H9 (cell line): Measurements from ENCODE around the gene CRHBP. TPM values are rescaled to one million over a fixed set of nuclear protein-coding genes. Genes with fewer than 3 reads are reported as not detected.

Experiments
- DNase-seq: peaks from one replicate; pipeline ENCODE4 v3.0.0-alpha.2; 2017
- H2AFZ ChIP-seq: one replicate; pipeline ENCODE4 v1.6.1; 2013; ENCODE audit warnings: mild to moderate bottlenecking, low read length, control low read depth, moderate library complexity
- H2AK5ac ChIP-seq: 2 replicates; pipeline ENCODE4 v1.6.1; 2013; ENCODE audit warnings: low read length, control low read depth, mixed read lengths; ENCODE audit not compliant: insufficient read length
- H2BK120ac ChIP-seq: one replicate; pipeline ENCODE4 v1.6.1; 2013; ENCODE audit warnings: low read depth, mild to moderate bottlenecking, low read length, control low read depth, inconsistent platforms; ENCODE audit not compliant: poor library complexity, severe bottlenecking
- H2BK12ac ChIP-seq: 2 replicates; pipeline ENCODE4 v1.6.1; 2013; ENCODE audit warnings: low read length, control low read depth, mixed read lengths, low read depth; ENCODE audit not compliant: insufficient read length
- H2BK15ac ChIP-seq: 2 replicates; pipeline ENCODE4 v1.6.1; 2013; ENCODE audit warnings: low read depth, low read length, control low read depth
- H2BK20ac ChIP-seq: one replicate; pipeline ENCODE4 v1.6.1; 2013; ENCODE audit warnings: low read depth, mild to moderate bottlenecking, low read length, control low read depth, inconsistent platforms; ENCODE audit not compliant: poor library complexity, severe bottlenecking
- H2BK5ac ChIP-seq: 2 replicates; pipeline ENCODE4 v1.6.1; 2013; ENCODE audit warnings: low read length, control low read depth, mixed read lengths; ENCODE audit not compliant: insufficient read length
- H3K14ac ChIP-seq: 2 replicates; pipeline ENCODE4 v1.6.1; 2013; ENCODE audit warnings: low read length, control low read depth; ENCODE audit not compliant: insufficient read depth
- H3K18ac ChIP-seq: 2 replicates; pipeline ENCODE4 v1.6.1; 2013; ENCODE audit warnings: low read depth, mild to moderate bottlenecking, mixed read lengths, low read length, control low read depth; ENCODE audit not compliant: insufficient read length
- H3K23ac ChIP-seq: 2 replicates; pipeline ENCODE4 v1.6.1; 2013; ENCODE audit warnings: low read length, control low read depth, mixed read lengths, low read depth; ENCODE audit not compliant: insufficient read length
- H3K23me2 ChIP-seq: 2 replicates; pipeline ENCODE4 v1.6.1; 2013; ENCODE audit warnings: low read depth, mild to moderate bottlenecking, mixed read lengths, low read length, control low read depth; ENCODE audit not compliant: insufficient read length, poor library complexity, severe bottlenecking
- H3K27ac ChIP-seq: 2 replicates; pipeline ENCODE4 v1.5.1; 2013; ENCODE audit warnings: low read length, control low read depth, mixed read lengths, low read depth; ENCODE audit not compliant: insufficient read length
- H3K27me3 ChIP-seq: 2 replicates; pipeline ENCODE4 v1.6.1; 2013; ENCODE audit warnings: low read length, control low read depth, inconsistent platforms; ENCODE audit not compliant: insufficient read depth
- H3K4ac ChIP-seq: 2 replicates; pipeline ENCODE4 v1.6.1; 2013; ENCODE audit warnings: low read depth, mild to moderate bottlenecking, control low read depth, inconsistent platforms, low read length, moderate library complexity
- H3K4me1 ChIP-seq: 2 replicates; pipeline ENCODE4 v1.6.1; 2013; ENCODE audit warnings: low read length, control low read depth, inconsistent platforms; ENCODE audit not compliant: insufficient read depth
- H3K4me2 ChIP-seq: 2 replicates; pipeline ENCODE4 v1.6.1; 2013; ENCODE audit warnings: low read length, control low read depth, mixed read lengths; ENCODE audit not compliant: insufficient read length, insufficient read depth
- H3K56ac ChIP-seq: 2 replicates; pipeline ENCODE4 v1.6.1; 2013; ENCODE audit warnings: low read depth, mild to moderate bottlenecking, mixed read lengths, low read length, control low read depth; ENCODE audit not compliant: insufficient read length
- H3K79me1 ChIP-seq: 2 replicates; pipeline ENCODE4 v1.6.1; 2013; ENCODE audit warnings: low read depth, mild to moderate bottlenecking, moderate library complexity, low read length, control low read depth, inconsistent platforms; ENCODE audit not compliant: insufficient read depth, poor library complexity, severe bottlenecking
- H3K79me2 ChIP-seq: 2 replicates; pipeline ENCODE4 v1.6.1; 2013; ENCODE audit warnings: low read length, control low read depth, inconsistent platforms; ENCODE audit not compliant: insufficient read depth
- H3K9ac ChIP-seq: 2 replicates; pipeline ENCODE4 v1.6.1; 2013; ENCODE audit warnings: low read length, control low read depth, mixed read lengths; ENCODE audit not compliant: insufficient read length; ENCODE audit errors: extremely low read depth
- H3K9me3 ChIP-seq: one replicate; pipeline ENCODE4 v1.6.1; 2013; ENCODE audit warnings: low read depth, low read length, inconsistent platforms; ENCODE audit not compliant: control insufficient read depth
- H3T11ph ChIP-seq: one replicate; pipeline ENCODE4 v1.6.1; 2013; ENCODE audit warnings: mild to moderate bottlenecking, low read length, control low read depth, inconsistent platforms
- H4K20me1 ChIP-seq: one replicate; pipeline ENCODE4 v1.6.1; 2013; ENCODE audit not compliant: control insufficient read depth, insufficient read length, insufficient read depth
- H4K5ac ChIP-seq: 2 replicates; pipeline ENCODE4 v1.6.1; 2013; ENCODE audit warnings: low read depth, mild to moderate bottlenecking, mixed read lengths, low read length, control low read depth; ENCODE audit not compliant: insufficient read length
- H4K8ac ChIP-seq: replicated peaks from 2 replicates; pipeline ENCODE4 v1.6.1; 2013; ENCODE audit warnings: low read length, control low read depth, mixed read lengths, low read depth; ENCODE audit not compliant: insufficient read length
- H4K91ac ChIP-seq: 2 replicates; pipeline ENCODE4 v1.6.1; 2013; ENCODE audit warnings: low read depth, mild to moderate bottlenecking, moderate library complexity, mixed read lengths, low read length, control low read depth; ENCODE audit not compliant: insufficient read length
- H3K27ac Mint-ChIP-seq, 3 experiments: 2 replicates in 2 of 3; 3 replicates in 1 of 3; pipeline ENCODE4 v1.8.0; 2020 to 2021; ENCODE audit warnings: mixed read lengths in 3 of 3, mild to moderate bottlenecking in 1 of 3, moderate library complexity in 1 of 3
- H3K27me3 Mint-ChIP-seq: 2 replicates; pipeline ENCODE4 v1.8.0; 2021; ENCODE audit warnings: low read depth, mild to moderate bottlenecking, moderate library complexity, mixed read lengths
- H3K36me3 Mint-ChIP-seq, 3 experiments: 2 replicates in 2 of 3; 3 replicates in 1 of 3; pipeline ENCODE4 v1.8.0; 2020 to 2021; ENCODE audit warnings: low read depth in 3 of 3, mixed read lengths in 3 of 3; ENCODE audit not compliant: insufficient read depth in 1 of 3
- H3K4me1 Mint-ChIP-seq, 2 experiments: 2 replicates each; pipeline ENCODE4 v1.8.0; 2020; ENCODE audit warnings: mixed read lengths in 2 of 2
- H3K4me3 Mint-ChIP-seq, 2 experiments: 2 replicates in 1 of 2; 3 replicates in 1 of 2; pipeline ENCODE4 v1.8.0; 2020 to 2021; ENCODE audit warnings: mild to moderate bottlenecking in 2 of 2, mixed read lengths in 2 of 2, moderate library complexity in 1 of 2
- H3K9me3 Mint-ChIP-seq, 2 experiments: 2 replicates in 1 of 2; 3 replicates in 1 of 2; pipeline ENCODE4 v1.8.0; 2020; ENCODE audit warnings: mild to moderate bottlenecking in 2 of 2, mixed read lengths in 2 of 2, moderate library complexity in 1 of 2
- CTCF ChIP-seq: fragments of 200-600 bp; sonication (generic); conservative IDR thresholded peaks from 3 replicates; pipeline ENCODE4 v1.8.0; 2021; ENCODE audit warnings: antibody characterized with exemption, mild to moderate bottlenecking
- WGBS: extraction: QIAGEN DNeasy Blood & Tissue Kit; methylation state at CpG from one replicate; pipeline ENCODE4 v1.1.7; 2013; ENCODE audit warnings: missing lambda C conversion rate, low lambda C conversion rate, mixed read lengths; ENCODE audit not compliant: insufficient read length; ENCODE audit errors: extremely low coverage; 5-methylcytosine and 5-hydroxymethylcytosine counted together
- total RNA-seq: library from RNA; stranded (reverse); gene quantifications from 2 replicates; pipeline ENCODE4 v1.2.1, GENCODE V29; 2021

Gene CRHBP
- total RNA-seq, 1 experiment from 2014 or later = not detected

DNA sequence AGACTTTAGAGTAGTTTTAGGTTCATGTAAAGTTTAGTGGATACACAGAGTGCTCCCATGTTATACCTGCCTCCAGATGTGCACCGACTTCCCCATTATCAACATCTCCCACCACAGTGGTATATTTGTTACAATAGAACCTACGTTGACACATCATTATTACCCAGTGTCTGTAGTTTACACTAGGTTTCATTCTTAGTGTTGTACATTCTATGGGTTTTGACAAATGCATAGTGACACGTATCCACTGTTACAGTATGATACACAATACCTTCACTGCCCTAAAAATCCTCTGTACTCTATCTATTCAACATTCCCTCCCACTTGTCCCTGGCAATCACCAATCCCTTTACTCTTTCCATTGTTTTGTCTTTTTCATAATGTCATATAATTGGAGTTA, 34.3 kb upstream of the CRHBP start:
- H3K23ac ChIP-seq = no peak overlapping the region
- no CpG with 5 or more reads among the region's 3 CpGs for WGBS

More for the DNA sequence above, 34.3 kb upstream of the CRHBP start:
- Histone ChIP-seq H3K14ac (no peak overlapping the region), H3K79me2 (no peaks in the 10 kb centered on the region), H3K27ac (no peak overlapping the region), H2BK12ac (no peak overlapping the region), H3K23me2 (no peaks in the 10 kb centered on the region), H2AK5ac (no peak overlapping the region), H3K9ac (no peak overlapping the region), H2BK5ac (no peak overlapping the region), H3K79me1 (no peaks in the 10 kb centered on the region), H2BK15ac (no peak overlapping the region), H3K4me2 (no peak overlapping the region), H3K18ac (no peak overlapping the region), H2AFZ (no peak overlapping the region), H3K4ac (no peak overlapping the region), H4K20me1 (no peaks in the 10 kb centered on the region), H3K56ac (no peak overlapping the region), H4K5ac (no peak overlapping the region), H2BK20ac (no peak overlapping the region), H4K8ac (no peak overlapping the region), H4K91ac (no peak overlapping the region), H3K4me1 (peaks cover 2% of the 10 kb centered on the region; the same call in 1 of the 2 replicates), H3K9me3 (no peaks in the 10 kb centered on the region), H3K27me3 (no peaks in the 10 kb centered on the region), H2BK120ac (no peak overlapping the region), H3T11ph (no peak overlapping the region)
- Mint-ChIP-seq H3K27ac (no peak overlapping the region), H3K9me3 (peaks cover 4 to 11% of the 10 kb centered on the region in 2 experiments), H3K4me3 (no peak overlapping the region), H3K4me1 (peaks cover 0 to 2% of the 10 kb centered on the region in 2 experiments; a peak in 1 of 4 replicates), H3K36me3 (peaks cover 2 to 6% (median 4%) of the 10 kb centered on the region in 3 experiments; a peak in 5 of 7 replicates), H3K27me3 (no peaks in the 10 kb centered on the region; the same call in none of the 2 replicates)
- no peak for TF ChIP-seq CTCF
- DNase-seq = no peak
